ENCODE measurements around the gene STAC2.

- TF ChIP-seq EZH2 (IDR thresholded peaks at IDR 0.05) (no peak), POLR2AphosphoS5 (IDR thresholded peaks at IDR 0.05; ENCODE audit: borderline replicate concordance, low read depth, low read length) (peak; percentile 97), FOXP2 (optimal IDR thresholded peaks at IDR 0.05; ENCODE audit: control extremely low read depth, extremely low read length, insufficient read depth) (no peak)
Measured at GRCh38 chr17:39200070-39200879, 25.5 kb downstream of the STAC2 start, which contains the start of gene RPL19.

All from SK-N-MC (cell line).